PFSK-1 (cell line): Measurements from ENCODE around the gene CYP27A1.

Source experiments
- FOXP2 ChIP-seq: optimal IDR thresholded peaks from 2 replicates; pipeline ENCODE3; 2011; ENCODE audit warnings: borderline replicate concordance, control low read depth, inconsistent platforms; ENCODE audit not compliant: insufficient read depth; ENCODE audit errors: extremely low read length, extremely low read depth
- POLR2AphosphoS5 ChIP-seq: IDR thresholded peaks from 2 replicates; pipeline ENCODE4 v1.6.1; 2012; ENCODE audit warnings: low read depth, mild to moderate bottlenecking, control low read depth, low read length, moderate library complexity
- REST ChIP-seq, 2 experiments: IDR thresholded peaks; 2 replicates each; pipeline versions ENCODE4 v1.6.1 to v1.8.0; 2011 to 2012; ENCODE audit warnings: low read depth in 2 of 2, low read length in 2 of 2, control low read depth in 1 of 2, inconsistent platforms in 1 of 2, mild to moderate bottlenecking in 1 of 2, moderate library complexity in 1 of 2; ENCODE audit not compliant: insufficient read depth in 1 of 2
- SIN3A ChIP-seq: IDR thresholded peaks from 2 replicates; pipeline ENCODE4 v1.6.1; 2012; ENCODE audit warnings: mild to moderate bottlenecking, low read length, moderate library complexity, borderline replicate concordance; ENCODE audit not compliant: insufficient read depth
- TAF1 ChIP-seq: IDR thresholded peaks from 2 replicates; pipeline ENCODE4 v1.6.1; 2012; ENCODE audit warnings: low read length, control low read depth, borderline replicate concordance; ENCODE audit not compliant: insufficient read depth

CYP27A1 gene

GRCh38 chr2:218736531-218736930 lies 45.4 kb upstream of the CYP27A1 start:
- TF ChIP-seq SIN3A (no peak), FOXP2 (no peak), TAF1 (no peak), POLR2AphosphoS5 (no peak), REST (IDR thresholded peaks at IDR 0.05; ENCODE audit: insufficient read depth in 1 of 2, low read depth in 2 of 2, low read length in 2 of 2) (no peak)

DNA sequence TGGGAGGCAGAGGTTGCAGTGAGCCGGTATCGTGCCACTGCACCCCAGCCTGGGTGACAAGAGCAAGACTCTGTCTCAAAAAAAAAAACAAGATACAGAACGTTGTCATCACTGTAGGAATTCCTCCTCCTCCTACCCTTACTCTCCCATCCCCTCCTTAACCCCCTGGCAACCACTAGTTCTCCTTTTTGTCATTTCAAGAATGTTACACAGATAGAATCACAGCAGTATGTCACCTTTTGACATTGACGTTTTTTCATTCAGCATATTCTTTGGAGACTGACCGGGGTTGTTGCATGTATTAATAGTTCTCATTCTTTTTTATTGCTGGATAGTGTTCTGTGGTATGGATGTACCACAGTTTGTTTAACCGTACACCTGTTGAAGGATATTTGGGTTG lies 38.9 kb upstream of the CYP27A1 start:
- TF ChIP-seq FOXP2: no peak
- no peak for TF ChIP-seq TAF1
- no peak for TF ChIP-seq POLR2AphosphoS5
- TF ChIP-seq REST (IDR thresholded peaks at IDR 0.05; ENCODE audit: insufficient read depth in 1 of 2, low read depth in 2 of 2, low read length in 2 of 2): no peak
- no peak for TF ChIP-seq SIN3A

DNA sequence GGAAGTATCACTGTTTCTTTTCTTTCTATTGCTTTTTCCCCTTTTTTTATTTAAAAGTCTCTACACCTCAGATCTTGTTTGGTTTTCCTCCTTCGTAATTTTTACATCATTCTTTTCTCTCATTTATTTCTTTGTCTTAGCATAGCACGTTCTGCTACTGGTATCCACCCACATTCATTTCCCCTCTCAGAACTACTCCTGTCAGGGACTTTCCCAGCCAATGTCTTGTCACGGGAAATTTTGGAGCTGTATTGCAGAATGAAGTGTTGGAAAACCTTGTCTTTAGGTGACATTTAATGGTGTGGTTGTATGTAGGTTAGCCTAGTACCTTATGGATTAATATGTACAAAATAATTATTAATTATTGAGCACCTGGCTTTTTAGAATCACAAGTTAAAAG lies 37.3 kb upstream of the CYP27A1 start:
- no peak for TF ChIP-seq FOXP2

GRCh38 chr2:218745160-218745558 lies 36.8 kb upstream of the CYP27A1 start:
- no peak for TF ChIP-seq REST (IDR thresholded peaks at IDR 0.05; ENCODE audit: insufficient read depth in 1 of 2, low read depth in 2 of 2, low read length in 2 of 2)
- no peak for TF ChIP-seq FOXP2
- no peak for TF ChIP-seq POLR2AphosphoS5
- TF ChIP-seq TAF1: no peak
- no peak for TF ChIP-seq SIN3A

DNA sequence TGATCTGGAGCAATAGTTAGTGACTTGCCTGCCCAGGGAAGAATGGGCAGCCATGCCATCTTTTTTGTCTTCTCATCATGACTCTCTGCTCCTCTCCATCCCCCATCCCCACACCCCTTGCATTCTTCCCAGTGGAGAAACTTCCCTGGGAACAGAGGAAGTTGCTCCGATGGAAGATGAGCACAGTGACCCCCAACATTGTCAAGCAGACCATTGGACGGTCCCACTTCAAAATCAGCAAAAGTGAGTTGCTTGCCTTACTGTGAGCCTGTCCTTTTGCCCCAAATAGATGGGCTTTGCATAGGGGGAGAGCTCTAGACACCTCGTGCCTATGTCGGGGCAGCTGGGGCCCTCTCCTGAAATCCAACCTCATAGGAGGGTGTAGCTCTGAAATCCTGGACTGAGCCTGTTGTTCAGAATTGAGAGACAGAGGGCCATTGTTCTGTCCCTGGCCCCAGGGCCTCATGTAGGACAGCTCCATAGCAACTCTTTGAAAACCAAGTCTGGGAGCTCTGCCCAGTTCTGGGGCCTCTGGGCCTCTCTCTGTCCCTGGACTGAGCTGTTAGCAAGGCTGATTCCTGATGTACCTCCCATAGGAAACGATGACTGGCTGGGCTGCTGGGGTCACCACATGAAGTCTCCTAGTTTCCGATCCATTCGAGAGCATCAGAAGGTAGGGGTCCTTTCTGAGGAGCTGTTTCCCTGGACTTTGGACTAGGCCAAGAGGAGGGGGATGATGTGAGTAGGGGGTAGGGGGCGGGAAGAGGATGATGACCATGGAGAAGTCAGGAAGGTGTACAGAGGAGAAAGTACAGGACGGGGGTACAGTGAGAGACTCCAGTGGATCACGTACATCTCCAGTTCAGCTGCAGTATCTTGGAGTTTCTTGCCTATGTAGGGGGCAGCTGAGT lies 36.1 kb upstream of the CYP27A1 start:
- TF ChIP-seq REST (IDR thresholded peaks at IDR 0.05; ENCODE audit: insufficient read depth in 1 of 2, low read depth in 2 of 2, low read length in 2 of 2) (no peak), POLR2AphosphoS5 (no peak), TAF1 (no peak), SIN3A (no peak), FOXP2 (no peak)
